DMS79 treated with DMSO at 0.1 percent for 48 hours (cell line): ENCODE measurements around the gene ISCA1.

Experiments used
- DNase-seq: peaks from one replicate; lab custom pipeline; 2025; lab: John Stamatoyannopoulos, UW

ISCA1 gene

DNA sequence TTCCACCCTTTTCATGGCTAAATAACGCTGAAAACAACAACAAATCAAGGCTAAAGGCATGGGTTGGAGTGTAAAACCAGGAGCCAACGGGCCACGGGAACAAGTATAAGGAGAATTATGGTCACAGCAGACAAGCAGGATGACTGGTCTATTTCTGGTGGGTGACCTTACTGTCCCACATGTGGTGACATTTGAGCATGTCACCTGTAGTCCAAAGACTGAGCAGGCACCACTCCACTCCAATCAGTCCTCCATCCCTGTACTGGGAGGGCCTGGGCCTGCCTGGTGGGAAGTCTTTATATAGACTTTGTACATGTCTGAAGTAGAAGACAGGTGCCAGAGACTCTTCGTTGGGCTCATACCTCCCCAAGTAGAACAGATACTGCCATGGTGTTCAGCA, 59.7 kb downstream of the ISCA1 start:
- DNase-seq: no peak

GRCh38 chr9:86219606-86220005, 62.7 kb downstream of the ISCA1 start:
- no peak for DNase-seq

DNA sequence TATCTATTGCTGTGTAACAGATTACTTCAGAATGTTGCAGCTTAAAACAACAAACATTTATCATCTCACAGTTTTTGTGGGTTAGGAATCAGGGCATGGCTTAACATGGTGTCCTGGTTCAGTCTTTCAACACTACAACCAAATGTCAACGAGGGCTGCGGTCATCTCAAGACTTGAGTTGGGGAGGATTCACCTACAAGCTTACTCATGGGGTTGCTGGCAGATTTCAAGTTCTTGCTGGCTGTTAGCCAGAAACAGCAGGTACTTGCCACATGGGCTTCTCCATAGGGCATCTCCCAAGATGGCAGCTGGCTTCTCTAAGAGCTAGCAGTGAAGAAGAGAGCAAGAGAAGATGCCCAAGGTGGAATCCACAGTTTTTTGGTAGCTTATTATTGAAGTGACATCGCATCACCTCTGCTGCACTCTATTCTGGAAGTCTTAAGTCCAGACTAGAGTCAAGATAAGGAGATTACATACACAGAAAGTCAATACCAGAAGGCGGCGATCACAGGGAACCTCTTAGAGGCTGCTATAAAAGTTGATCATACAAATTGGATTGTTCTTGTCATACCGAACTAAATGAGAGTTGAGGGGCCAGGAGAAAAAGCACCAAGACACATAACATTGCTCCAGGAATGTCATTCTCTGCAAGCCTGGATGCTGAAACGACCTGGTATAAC, 65.1 kb downstream of the ISCA1 start:
- DNase-seq: no peak
